Cardiac septum (tissue), 1 donor: ENCODE data around the gene WDR90. TPM values are rescaled to one million over a fixed set of nuclear protein-coding genes. Genes with fewer than 3 reads are reported as not detected.
"Not testable (repeated sequence)": the region's sequence is repeated elsewhere in the genome, so short reads cannot be mapped to it uniquely, and the experiment has no call there.

Experiments used
- DNase-seq: peaks from one replicate; pipeline ENCODE4 v3.0.0-alpha.2; 2020; ENCODE audit warnings: low spot score
- intact Hi-C: fragments of 100-400 bp; cut with DNase I; formaldehyde crosslinking; loops from one replicate; pipeline ENCODE4 v1.14.0; 2022
- total RNA-seq: library from RNA; stranded (reverse); fragmentation: NEBNext Ultra II Directional; extraction: Animal tissue kit (Norgen Biotek cat#: 25700); gene quantifications from one replicate; pipeline ENCODE4 v1.2.1, GENCODE V29; 2021
- donor health status: DM: no; HTN: no; CAD: no.

WDR90 gene
- total RNA-seq, 1 donor from 2014 or later = 13.9 TPM

GRCh38 chr16:700684-701584 lies 51.8 kb downstream of the WDR90 start:
- intact Hi-C loops = no loop called here
- DNase-seq = no peak

- intact Hi-C loops = no loop called here
- no peak for DNase-seq
These were observed 53.2 kb downstream of the WDR90 start for GRCh38 chr16:702341-702740.

- intact Hi-C loops = no loop called here
- no peak for DNase-seq
These were observed 54.2 kb downstream of the WDR90 start for GRCh38 chr16:703406-703805.

GRCh38 chr16:704047-704446 lies 54.9 kb downstream of the WDR90 start:
- no peak for DNase-seq
- intact Hi-C loops = no loop called here

- intact Hi-C loops = no loop called here
- no peak for DNase-seq
These were observed 55.6 kb downstream of the WDR90 start for GRCh38 chr16:704552-705380.

- no peak for DNase-seq
- intact Hi-C loops = no loop called here
These were observed 56.4 kb downstream of the WDR90 start, which contains the start of gene FBXL16 for GRCh38 chr16:705431-706188. FBXL16 (minus strand) TSS chr16:705801; CDS start chr16:697405, 8,396 bp downstream.

GRCh38 chr16:706189-707061 lies 57.3 kb downstream of the WDR90 start:
- intact Hi-C loops = no loop called here
- DNase-seq = no peak

GRCh38 chr16:707062-707538 lies 57.9 kb downstream of the WDR90 start:
- intact Hi-C loops = no loop called here

GRCh38 chr16:708019-708418 lies 58.9 kb downstream of the WDR90 start:
- intact Hi-C loops = no loop called here
- DNase-seq = no peak

More at GRCh38 chr16:707062-707538, 57.9 kb downstream of the WDR90 start:
- no peak for DNase-seq

- intact Hi-C loops = no loop called here
- no peak for DNase-seq
These were observed 59.8 kb downstream of the WDR90 start for GRCh38 chr16:708959-709358.

GRCh38 chr16:709566-710499 lies 60.7 kb downstream of the WDR90 start:
- intact Hi-C loops = loop anchor here (5.0 kb wide), 1 partner anchor 347 kb away; no protein-coding TSS in a partner anchor
- DNase-seq = peak; percentile 85

GRCh38 chr16:710500-711075 lies 61.4 kb downstream of the WDR90 start:
- no peak for DNase-seq
- intact Hi-C loops = loop anchor here (1.0 to 5.0 kb wide), 2 partner anchors 75 to 347 kb away; no protein-coding TSS in a partner anchor

- intact Hi-C loops = loop anchor here (1.0 to 5.0 kb wide), 2 partner anchors 74 to 346 kb away; no protein-coding TSS in a partner anchor
- DNase-seq = no peak
These were observed 61.9 kb downstream of the WDR90 start for GRCh38 chr16:711084-711483.

- intact Hi-C loops = loop anchor here (1.0 to 5.0 kb wide), 2 partner anchors 74 to 346 kb away; no protein-coding TSS in a partner anchor
These were observed 62.6 kb downstream of the WDR90 start for GRCh38 chr16:711548-712320.

GRCh38 chr16:712740-713250 lies 63.6 kb downstream of the WDR90 start:
- DNase-seq = not testable (repeated sequence)
- intact Hi-C loops = loop anchor here (5.0 kb wide), 1 partner anchor 345 kb away; no protein-coding TSS in a partner anchor

More at GRCh38 chr16:711548-712320, 62.6 kb downstream of the WDR90 start:
- DNase-seq = peak; percentile 91

- intact Hi-C loops = loop anchor here (5.0 kb wide), 1 partner anchor 343 kb away; no protein-coding TSS in a partner anchor
- DNase-seq = no peak
These were observed 64.9 kb downstream of the WDR90 start for GRCh38 chr16:714079-714478.
